HS-27A (cell line): Measurements from ENCODE around the gene STH.

Source experiments
- DNase-seq: peaks from one replicate; pipeline ENCODE4 v3.0.0-alpha.2; 2012; ENCODE audit warnings: low read depth, missing footprints

Gene STH

GRCh38 chr17:45967378-45967777 is 31.7 kb upstream of the STH start:
- no peak for DNase-seq

- DNase-seq = no peak
Measured at GRCh38 chr17:45968732-45969131, 30.3 kb upstream of the STH start.

GRCh38 chr17:45969726-45970125 is 29.3 kb upstream of the STH start:
- no peak for DNase-seq

DNA sequence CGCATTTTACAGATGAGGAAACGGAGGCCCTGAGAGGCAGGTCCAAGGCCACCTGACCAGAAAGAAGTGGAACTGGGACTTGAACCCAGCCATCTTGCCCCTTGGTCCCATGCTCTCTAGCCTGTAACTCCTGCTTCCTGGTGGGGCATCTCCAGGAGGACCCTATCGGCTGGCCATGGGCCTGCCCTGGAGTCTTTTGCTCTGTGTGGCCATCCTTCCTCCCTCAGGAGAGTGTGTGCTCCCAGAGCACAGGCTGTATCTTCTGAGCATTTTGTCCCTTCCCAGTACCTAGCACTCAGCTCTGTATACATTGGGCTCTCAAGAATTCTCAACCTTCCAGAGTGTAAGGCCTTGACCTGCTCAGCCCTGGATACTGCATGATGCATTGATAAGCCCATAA is 28.4 kb upstream of the STH start:
- DNase-seq = no peak

GRCh38 chr17:45971698-45972141 is 27.3 kb upstream of the STH start:
- DNase-seq = no peak

- DNase-seq = no peak
Measured at GRCh38 chr17:45972531-45972930, 26.5 kb upstream of the STH start.

DNA sequence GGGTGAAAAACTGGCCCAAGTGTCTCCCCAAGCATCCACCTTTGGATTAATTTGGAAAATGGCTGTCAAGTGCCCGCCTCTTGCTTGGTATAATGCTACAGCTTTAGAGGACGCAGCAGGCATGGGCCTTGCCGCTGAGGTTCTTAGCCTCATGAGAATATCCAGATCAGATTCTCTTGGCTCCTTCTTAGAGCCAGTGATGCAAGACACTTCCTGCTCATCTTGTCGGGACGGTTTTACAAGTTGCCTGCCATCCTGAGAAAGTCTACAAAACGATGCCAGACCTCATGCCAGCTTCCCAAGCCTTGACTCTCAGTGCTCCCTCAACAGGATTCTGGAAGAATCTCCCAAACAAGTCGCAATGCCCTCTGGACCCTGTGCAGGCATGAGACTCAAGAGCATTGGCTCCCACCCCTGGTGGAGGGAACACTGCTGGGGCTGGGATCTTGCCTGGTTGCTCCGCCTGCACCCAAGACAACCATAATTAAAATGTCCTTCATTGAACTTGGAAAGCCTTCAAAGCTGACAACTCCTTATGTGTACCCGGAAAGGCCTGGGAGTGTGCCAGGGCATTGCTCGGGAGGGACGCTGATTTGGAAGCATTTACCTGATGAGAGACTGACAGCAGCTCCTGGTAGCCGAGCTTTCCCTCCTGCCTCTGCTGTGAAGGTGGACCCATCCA is 25.8 kb upstream of the STH start:
- DNase-seq = no peak

DNA sequence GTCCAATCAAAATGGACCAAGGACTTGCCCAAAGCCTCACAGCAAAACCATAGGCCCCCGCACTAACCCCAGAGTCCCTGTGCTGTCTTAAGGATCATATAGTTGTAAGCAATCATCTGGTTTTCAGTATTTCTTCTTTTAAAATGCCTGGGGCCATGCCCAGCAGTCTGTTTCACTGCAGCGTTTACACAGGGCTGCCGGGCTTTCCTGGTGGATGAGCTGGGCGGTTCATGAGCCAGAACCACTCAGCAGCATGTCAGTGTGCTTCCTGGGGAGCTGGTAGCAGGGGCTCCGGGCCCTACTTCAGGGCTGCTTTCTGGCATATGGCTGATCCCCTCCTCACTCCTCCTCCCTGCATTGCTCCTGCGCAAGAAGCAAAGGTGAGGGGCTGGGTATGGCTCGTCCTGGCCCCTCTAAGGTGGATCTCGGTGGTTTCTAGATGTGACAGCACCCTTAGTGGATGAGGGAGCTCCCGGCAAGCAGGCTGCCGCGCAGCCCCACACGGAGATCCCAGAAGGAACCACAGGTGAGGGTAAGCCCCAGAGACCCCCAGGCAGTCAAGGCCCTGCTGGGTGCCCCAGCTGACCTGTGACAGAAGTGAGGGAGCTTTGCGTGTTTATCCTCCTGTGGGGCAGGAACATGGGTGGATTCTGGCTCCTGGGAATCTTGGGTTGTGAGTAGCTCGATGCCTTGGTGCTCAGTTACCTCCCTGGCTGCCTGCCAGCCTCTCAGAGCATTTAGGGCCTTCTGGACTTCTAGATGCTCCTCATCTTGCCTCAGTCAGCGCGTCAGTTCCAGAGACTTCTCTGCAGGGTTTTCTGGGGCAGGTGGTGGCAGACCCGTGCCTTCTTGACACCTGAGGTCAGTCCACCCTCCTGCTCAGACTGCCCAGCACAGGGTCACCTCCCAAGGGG is 24.8 kb upstream of the STH start:
- no peak for DNase-seq

GRCh38 chr17:45974916-45975630 is 24.0 kb upstream of the STH start:
- no peak for DNase-seq

GRCh38 chr17:45975640-45976295 is 23.3 kb upstream of the STH start:
- DNase-seq = no peak

DNA sequence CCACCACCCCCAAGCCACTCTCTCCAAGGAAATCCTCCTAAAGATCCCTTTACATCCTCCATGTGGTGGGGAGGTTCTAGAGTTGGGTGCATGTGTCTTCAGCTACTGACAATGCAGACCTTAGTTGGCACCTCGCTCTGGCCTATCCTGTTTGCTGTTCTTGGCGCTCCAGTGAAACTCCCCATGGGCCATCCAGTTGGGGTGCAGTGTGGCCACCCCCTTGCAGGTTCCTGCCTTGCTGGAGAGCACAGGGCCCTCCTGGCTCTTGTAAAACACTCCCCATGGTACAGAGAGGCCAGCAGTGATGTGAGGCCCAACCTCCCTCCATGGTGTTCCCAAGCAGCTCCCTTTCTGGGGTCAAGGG is 22.7 kb upstream of the STH start:
- no peak for DNase-seq

DNA sequence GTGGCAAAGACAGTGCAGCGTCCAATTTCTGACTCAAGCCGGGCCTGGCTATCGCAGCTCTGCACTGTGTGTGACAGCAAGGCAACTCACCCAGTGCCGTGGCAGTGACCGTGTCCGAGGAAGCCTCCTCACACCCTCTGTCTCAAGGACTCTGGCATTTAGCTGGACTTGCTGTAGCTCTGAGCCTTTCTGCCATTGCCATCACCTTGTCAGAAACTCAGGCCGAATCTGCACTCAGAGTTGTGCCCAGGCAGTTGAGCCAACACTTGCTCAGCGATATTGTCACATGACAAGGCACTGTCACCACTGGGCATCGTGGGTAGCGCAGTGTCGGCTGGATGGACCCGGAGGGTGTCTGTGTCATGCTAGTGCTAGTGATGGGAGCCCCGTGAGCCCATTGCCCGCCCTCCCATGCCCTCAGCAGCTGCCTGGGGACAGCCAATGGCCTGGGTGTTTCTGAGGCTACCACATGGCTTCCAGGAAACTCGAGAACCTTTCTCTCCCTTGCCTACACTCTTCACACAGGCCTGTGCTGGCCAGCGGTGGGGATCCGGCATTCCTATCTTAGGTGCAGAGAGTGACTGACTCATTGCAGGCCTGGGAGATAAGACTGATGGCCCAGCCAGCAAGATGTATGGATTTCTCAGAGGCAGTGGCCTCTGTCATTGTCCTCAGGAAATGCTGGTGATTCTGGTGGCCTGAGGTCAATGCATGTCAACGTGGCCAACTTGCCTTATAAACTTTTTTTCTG is 22.1 kb upstream of the STH start:
- DNase-seq = no peak

- no peak for DNase-seq
Measured at GRCh38 chr17:45977506-45977824, 21.6 kb upstream of the STH start.

- no peak for DNase-seq
Measured at GRCh38 chr17:45977976-45978626, 20.9 kb upstream of the STH start.

DNA sequence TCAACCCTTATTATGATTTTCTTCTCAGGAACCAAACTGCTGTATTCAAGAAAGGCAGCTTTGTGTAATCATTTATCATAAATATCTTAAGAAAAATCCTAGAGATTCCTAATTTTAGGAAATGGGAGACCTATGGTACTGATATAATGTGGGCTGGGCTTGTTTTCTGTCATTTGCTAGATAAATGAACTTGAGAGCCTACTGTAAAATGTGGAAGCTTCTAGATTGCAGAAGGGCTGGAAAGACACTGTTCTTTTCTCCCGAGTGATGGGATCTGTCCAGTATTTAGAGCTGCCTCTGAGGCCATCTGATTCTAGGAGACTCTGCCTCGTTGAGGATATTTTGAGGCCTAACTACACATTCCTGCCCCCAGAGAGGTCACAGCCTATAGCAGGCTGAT is 19.9 kb upstream of the STH start:
- no peak for DNase-seq

- no peak for DNase-seq
Measured at GRCh38 chr17:45980855-45981254, 18.2 kb upstream of the STH start.

- no peak for DNase-seq
Measured at GRCh38 chr17:45981306-45981705, 17.7 kb upstream of the STH start.

DNA sequence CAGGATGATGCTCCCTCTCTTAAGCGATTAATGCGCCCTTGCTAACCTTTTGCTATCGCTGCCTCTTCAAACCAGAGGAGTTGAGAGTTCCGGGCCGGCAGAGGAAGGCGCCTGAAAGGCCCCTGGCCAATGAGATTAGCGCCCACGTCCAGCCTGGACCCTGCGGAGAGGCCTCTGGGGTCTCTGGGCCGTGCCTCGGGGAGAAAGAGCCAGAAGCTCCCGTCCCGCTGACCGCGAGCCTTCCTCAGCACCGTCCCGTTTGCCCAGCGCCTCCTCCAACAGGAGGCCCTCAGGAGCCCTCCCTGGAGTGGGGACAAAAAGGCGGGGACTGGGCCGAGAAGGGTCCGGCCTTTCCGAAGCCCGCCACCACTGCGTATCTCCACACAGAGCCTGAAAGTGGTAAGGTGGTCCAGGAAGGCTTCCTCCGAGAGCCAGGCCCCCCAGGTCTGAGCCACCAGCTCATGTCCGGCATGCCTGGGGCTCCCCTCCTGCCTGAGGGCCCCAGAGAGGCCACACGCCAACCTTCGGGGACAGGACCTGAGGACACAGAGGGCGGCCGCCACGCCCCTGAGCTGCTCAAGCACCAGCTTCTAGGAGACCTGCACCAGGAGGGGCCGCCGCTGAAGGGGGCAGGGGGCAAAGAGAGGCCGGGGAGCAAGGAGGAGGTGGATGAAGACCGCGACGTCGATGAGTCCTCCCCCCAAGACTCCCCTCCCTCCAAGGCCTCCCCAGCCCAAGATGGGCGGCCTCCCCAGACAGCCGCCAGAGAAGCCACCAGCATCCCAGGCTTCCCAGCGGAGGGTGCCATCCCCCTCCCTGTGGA is 16.0 kb upstream of the STH start:
- DNase-seq = no peak

GRCh38 chr17:45983614-45984310 is 15.3 kb upstream of the STH start:
- DNase-seq = no peak

GRCh38 chr17:45984368-45984767 is 14.7 kb upstream of the STH start:
- no peak for DNase-seq
